Measurements from ENCODE around the gene HMCES. TPM values are rescaled to one million over a fixed set of nuclear protein-coding genes. Genes with fewer than 3 reads are reported as not detected.
A peak's percentile ranks its signal among the peaks of the same experiment; 100 is the strongest.

The HMCES gene
- total RNA-seq: 10 to 100 TPM; 54.5 to 57.8 TPM

GRCh38 chr3:129278439-129278965 is at the start of gene HMCES:
HMCES (plus strand) TSS chr3:129278870; CDS start chr3:129279733, 863 bp downstream.
- ChIA-PET POLR2A (interaction anchor here (0.6 to 7.8 kb wide), 12 partner anchors 9 to 1582 kb away, joined by 3 to 108 read pairs (median 4); partner anchors contain the start of genes CNBP and COPG1), CTCF (interaction anchor here (3.8 kb wide), 1 partner anchor 308 kb away, joined by 16 read pairs; no protein-coding TSS in a partner anchor)
- peak; percentile 84 for ATAC-seq
- peak; percentile 95 for DNase-seq
- peak within 1 kb of the TSS; percentile 100 for H3K4me3 Mint-ChIP-seq
- H3K9me3 Mint-ChIP-seq: no peaks in the 10 kb centered on the region
- intact Hi-C loops (cut with micrococcal nuclease): loop anchor here (5.0 kb wide), 1 partner anchor 34 kb away; no protein-coding TSS in a partner anchor
- H3K4me1 Mint-ChIP-seq (ENCODE audit: low read depth): peaks cover 50% of the 10 kb centered on the region
- peak within 1 kb of the TSS; percentile 99 for H3K27ac Mint-ChIP-seq
- no peaks in the 10 kb centered on the region for H3K27me3 Mint-ChIP-seq
- H3K36me3 Mint-ChIP-seq (ENCODE audit: low read depth): peaks cover 56% of the 10 kb centered on the region
- no peak for TF ChIP-seq CTCF (IDR thresholded peaks at IDR 0.05)

- H3K36me3 Mint-ChIP-seq (ENCODE audit: low read depth): no peaks in the 10 kb centered on the region
- intact Hi-C loops (cut with micrococcal nuclease): no loop called here
- no peak overlapping the region for H3K4me3 Mint-ChIP-seq
- peaks cover 3% of the 10 kb centered on the region for H3K27me3 Mint-ChIP-seq
- ATAC-seq (no peak), DNase-seq (no peak)
- no peaks in the 10 kb centered on the region for H3K9me3 Mint-ChIP-seq
- ChIA-PET POLR2A (interaction anchor here (0.8 to 1.9 kb wide), 2 partner anchors 33 to 46 kb away, joined by 3 to 4 read pairs; no protein-coding TSS in a partner anchor), CTCF (interaction anchor here (1.0 to 1.3 kb wide), 3 partner anchors 17 to 259 kb away, joined by 3 to 7 read pairs (median 3); no protein-coding TSS in a partner anchor)
- H3K4me1 Mint-ChIP-seq (ENCODE audit: low read depth): peaks cover 21% of the 10 kb centered on the region
- H3K27ac Mint-ChIP-seq: no peak overlapping the region
- no peak for TF ChIP-seq CTCF (IDR thresholded peaks at IDR 0.05)
Measured at GRCh38 chr3:129228891-129229585, 49.6 kb upstream of the HMCES start.

GRCh38 chr3:129230311-129231019 is 48.2 kb upstream of the HMCES start:
- no peak overlapping the region for H3K4me3 Mint-ChIP-seq
- peak overlapping the region; percentile 57 for H3K27ac Mint-ChIP-seq
- H3K9me3 Mint-ChIP-seq: no peaks in the 10 kb centered on the region
- DNase-seq (peak; percentile 63), ATAC-seq (peak; percentile 97)
- H3K36me3 Mint-ChIP-seq (ENCODE audit: low read depth): no peaks in the 10 kb centered on the region
- ChIA-PET POLR2A (interaction anchor here (1.2 to 1.9 kb wide), 3 partner anchors 15 to 35 kb away, joined by 3 to 4 read pairs (median 3); no protein-coding TSS in a partner anchor), CTCF (interaction anchor here (1.0 to 2.1 kb wide), 3 partner anchors 15 to 177 kb away, joined by 3 to 12 read pairs (median 5); no protein-coding TSS in a partner anchor)
- intact Hi-C loops (cut with micrococcal nuclease): no loop called here
- no peak for TF ChIP-seq CTCF (IDR thresholded peaks at IDR 0.05)
- peaks cover 3% of the 10 kb centered on the region for H3K27me3 Mint-ChIP-seq
- H3K4me1 Mint-ChIP-seq (ENCODE audit: low read depth): peaks cover 16% of the 10 kb centered on the region

GRCh38 chr3:129231331-129232119 is 47.1 kb upstream of the HMCES start:
- peaks cover 3% of the 10 kb centered on the region for H3K27me3 Mint-ChIP-seq
- H3K4me1 Mint-ChIP-seq (ENCODE audit: low read depth): peaks cover 13% of the 10 kb centered on the region
- H3K27ac Mint-ChIP-seq: no peak overlapping the region
- DNase-seq (no peak), ATAC-seq (no peak)
- no peaks in the 10 kb centered on the region for H3K9me3 Mint-ChIP-seq
- ChIA-PET CTCF (interaction anchor here (1.0 to 2.1 kb wide), 4 partner anchors 14 to 178 kb away, joined by 3 to 12 read pairs (median 5); no protein-coding TSS in a partner anchor), POLR2A (interaction anchor here (1.2 to 1.3 kb wide), 3 partner anchors 14 to 48 kb away, joined by 3 to 4 read pairs (median 3); partner anchors contain the start of gene CNBP)
- no peak for TF ChIP-seq CTCF (IDR thresholded peaks at IDR 0.05)
- H3K36me3 Mint-ChIP-seq (ENCODE audit: low read depth): no peaks in the 10 kb centered on the region
- H3K4me3 Mint-ChIP-seq: no peak overlapping the region
- intact Hi-C loops (cut with micrococcal nuclease): no loop called here
